Measurements from ENCODE around the gene KRTAP19-1. TPM values are rescaled to one million over a fixed set of nuclear protein-coding genes. Genes with fewer than 3 reads are reported as not detected.
"Not testable (repeated sequence)": the region's sequence is repeated elsewhere in the genome, so short reads cannot be mapped to it uniquely, and the experiment has no call there.

Gene KRTAP19-1
- total RNA-seq (not detected), polyA plus RNA-seq (0.14 TPM)
- long read RNA-seq, donor 1: 0 reads
- long read RNA-seq, donor 2: 0 reads
- long read RNA-seq, donor 3: 0 reads
- long read RNA-seq, donor 4: 0 reads
- long read RNA-seq, donor 5, partial matches to known transcripts: 0 of 1 reads
- long read RNA-seq, donor 5, other reads (novel, unspliced or antisense): 0 of 1 reads
- long read RNA-seq, donor 6: 0 reads
- long read RNA-seq, donor 7: 0 reads
- long read RNA-seq, donor 8: 0 reads
- long read RNA-seq, donor 9: 0 reads
- long read RNA-seq, donor 10: 0 reads

- Histone ChIP-seq H3K27ac (ENCODE audit: low read depth in 1 of 2, low read length in 1 of 2) (no peak within 1 kb of the TSS), H3K4me1 (ENCODE audit: control insufficient read depth in 2 of 2, insufficient read depth in 2 of 2, low read length in 2 of 2) (no peaks in the 10 kb centered on the region), H3K4me3 (ENCODE audit: low read length in 2 of 2) (no peak within 1 kb of the TSS), H3K36me3 (ENCODE audit: control insufficient read depth in 2 of 2, insufficient read depth in 2 of 2, low read length in 1 of 2) (no peaks in the 10 kb centered on the region), H3K27me3 (ENCODE audit: control insufficient read depth in 2 of 2, insufficient read depth in 1 of 2, low read length in 1 of 2) (no peaks in the 10 kb centered on the region), H3K9me3 (ENCODE audit: control insufficient read depth in 2 of 2, insufficient read depth in 1 of 2, low read length in 1 of 2) (no peaks in the 10 kb centered on the region)
- DNase-seq (ENCODE audit: low read depth in 6 of 9, low spot score in 9 of 9): no peak
- 94% methylated on average over 7 of the region's 7 CpGs for WGBS
Observed at GRCh38 chr21:30480145-30480544, at the start of gene KRTAP19-1. Gene KRTAP19-1, minus strand, starts transcription at chr21:30480367. Its CDS starts 50 bp downstream, at chr21:30480317.

GRCh38 chr21:30518876-30519275, 38.7 kb upstream of the KRTAP19-1 start:
- H3K36me3 ChIP-seq (ENCODE audit: control insufficient read depth in 2 of 2, insufficient read depth in 2 of 2, low read length in 1 of 2): no peaks in the 10 kb centered on the region
- no peaks in the 10 kb centered on the region for H3K27me3 ChIP-seq (ENCODE audit: control insufficient read depth in 2 of 2, insufficient read depth in 1 of 2, low read length in 1 of 2)
- DNase-seq (ENCODE audit: low read depth in 6 of 9, low spot score in 9 of 9): no peak
- H3K4me3 ChIP-seq (ENCODE audit: low read length in 2 of 2): no peak overlapping the region
- 95% methylated on average over 1 of the region's 1 CpG for WGBS
- no peaks in the 10 kb centered on the region for H3K4me1 ChIP-seq (ENCODE audit: control insufficient read depth in 2 of 2, insufficient read depth in 2 of 2, low read length in 2 of 2)
- no peaks in the 10 kb centered on the region for H3K9me3 ChIP-seq (ENCODE audit: control insufficient read depth in 2 of 2, insufficient read depth in 1 of 2, low read length in 1 of 2)
- H3K27ac ChIP-seq (ENCODE audit: low read depth in 1 of 2, low read length in 1 of 2): no peak overlapping the region

- 92% methylated on average over 1 of the region's 1 CpG for WGBS
- Histone ChIP-seq H3K9me3 (ENCODE audit: control insufficient read depth in 2 of 2, insufficient read depth in 1 of 2, low read length in 1 of 2) (no peaks in the 10 kb centered on the region), H3K4me3 (ENCODE audit: low read length in 2 of 2) (no peak overlapping the region), H3K27ac (ENCODE audit: low read depth in 1 of 2, low read length in 1 of 2) (no peak overlapping the region), H3K27me3 (ENCODE audit: control insufficient read depth in 2 of 2, insufficient read depth in 1 of 2, low read length in 1 of 2) (no peaks in the 10 kb centered on the region), H3K4me1 (ENCODE audit: control insufficient read depth in 2 of 2, insufficient read depth in 2 of 2, low read length in 2 of 2) (no peaks in the 10 kb centered on the region), H3K36me3 (ENCODE audit: control insufficient read depth in 2 of 2, insufficient read depth in 2 of 2, low read length in 1 of 2) (no peaks in the 10 kb centered on the region)
- DNase-seq (ENCODE audit: low read depth in 6 of 9, low spot score in 9 of 9): no peak
Observed at GRCh38 chr21:30515681-30516080, 35.5 kb upstream of the KRTAP19-1 start.

- DNase-seq (ENCODE audit: low read depth in 6 of 9, low spot score in 9 of 9); H3K27ac ChIP-seq (ENCODE audit: low read depth in 1 of 2, low read length in 1 of 2); H3K4me1 ChIP-seq (ENCODE audit: control insufficient read depth in 2 of 2, insufficient read depth in 2 of 2, low read length in 2 of 2); H3K27me3 ChIP-seq (ENCODE audit: control insufficient read depth in 2 of 2, insufficient read depth in 1 of 2, low read length in 1 of 2); H3K4me3 ChIP-seq (ENCODE audit: low read length in 2 of 2); H3K36me3 ChIP-seq (ENCODE audit: control insufficient read depth in 2 of 2, insufficient read depth in 2 of 2, low read length in 1 of 2); H3K9me3 ChIP-seq (ENCODE audit: control insufficient read depth in 2 of 2, insufficient read depth in 1 of 2, low read length in 1 of 2): not testable (repeated sequence)
- 26% methylated on average over 4 of the region's 4 CpGs for WGBS
Observed at GRCh38 chr21:30505621-30506205, 25.5 kb upstream of the KRTAP19-1 start.

GRCh38 chr21:30502041-30502440, 21.9 kb upstream of the KRTAP19-1 start, which contains the start of gene KRTAP19-5:
Gene KRTAP19-5, minus strand, starts transcription at chr21:30502141. Its CDS starts 51 bp downstream, at chr21:30502090.
- Histone ChIP-seq H3K36me3 (ENCODE audit: control insufficient read depth in 2 of 2, insufficient read depth in 2 of 2, low read length in 1 of 2) (no peaks in the 10 kb centered on the region), H3K4me1 (ENCODE audit: control insufficient read depth in 2 of 2, insufficient read depth in 2 of 2, low read length in 2 of 2) (no peaks in the 10 kb centered on the region), H3K4me3 (ENCODE audit: low read length in 2 of 2) (no peak within 1 kb of the TSS), H3K9me3 (ENCODE audit: control insufficient read depth in 2 of 2, insufficient read depth in 1 of 2, low read length in 1 of 2) (no peaks in the 10 kb centered on the region), H3K27me3 (ENCODE audit: control insufficient read depth in 2 of 2, insufficient read depth in 1 of 2, low read length in 1 of 2) (no peaks in the 10 kb centered on the region), H3K27ac (ENCODE audit: low read depth in 1 of 2, low read length in 1 of 2) (no peak within 1 kb of the TSS)
- DNase-seq (ENCODE audit: low read depth in 6 of 9, low spot score in 9 of 9): no peak
- 94% methylated on average over 6 of the region's 6 CpGs for WGBS

- no peaks in the 10 kb centered on the region for H3K36me3 ChIP-seq (ENCODE audit: control insufficient read depth in 2 of 2, insufficient read depth in 2 of 2, low read length in 1 of 2)
- no peaks in the 10 kb centered on the region for H3K4me1 ChIP-seq (ENCODE audit: control insufficient read depth in 2 of 2, insufficient read depth in 2 of 2, low read length in 2 of 2)
- no peak for DNase-seq (ENCODE audit: low read depth in 6 of 9, low spot score in 9 of 9)
- no peak within 1 kb of the TSS for H3K27ac ChIP-seq (ENCODE audit: low read depth in 1 of 2, low read length in 1 of 2)
- 87% methylated on average over 4 of the region's 4 CpGs for WGBS
- H3K27me3 ChIP-seq (ENCODE audit: control insufficient read depth in 2 of 2, insufficient read depth in 1 of 2, low read length in 1 of 2): no peaks in the 10 kb centered on the region
- no peak within 1 kb of the TSS for H3K4me3 ChIP-seq (ENCODE audit: low read length in 2 of 2)
- H3K9me3 ChIP-seq (ENCODE audit: control insufficient read depth in 2 of 2, insufficient read depth in 1 of 2, low read length in 1 of 2): no peaks in the 10 kb centered on the region
Observed at GRCh38 chr21:30497065-30497464, 16.9 kb upstream of the KRTAP19-1 start, which contains the start of gene KRTAP19-4. Gene KRTAP19-4, minus strand, starts transcription at chr21:30497165. Its CDS starts 55 bp downstream, at chr21:30497110.

GRCh38 chr21:30491963-30492428, 11.8 kb upstream of the KRTAP19-1 start, which contains the start of gene KRTAP19-3:
Gene KRTAP19-3, minus strand, starts transcription at chr21:30492013. Its CDS starts 56 bp downstream, at chr21:30491957.
- Histone ChIP-seq H3K27me3 (ENCODE audit: control insufficient read depth in 2 of 2, insufficient read depth in 1 of 2, low read length in 1 of 2) (no peaks in the 10 kb centered on the region), H3K4me1 (ENCODE audit: control insufficient read depth in 2 of 2, insufficient read depth in 2 of 2, low read length in 2 of 2) (no peaks in the 10 kb centered on the region), H3K27ac (ENCODE audit: low read depth in 1 of 2, low read length in 1 of 2) (peak within 1 kb of the TSS in 1 of 2 donors; percentile 17), H3K4me3 (ENCODE audit: low read length in 2 of 2) (no peak within 1 kb of the TSS), H3K9me3 (ENCODE audit: control insufficient read depth in 2 of 2, insufficient read depth in 1 of 2, low read length in 1 of 2) (peaks cover 0 to 3% of the 10 kb centered on the region in 2 donors), H3K36me3 (ENCODE audit: control insufficient read depth in 2 of 2, insufficient read depth in 2 of 2, low read length in 1 of 2) (no peaks in the 10 kb centered on the region)
- no peak for DNase-seq (ENCODE audit: low read depth in 6 of 9, low spot score in 9 of 9)
- 92% methylated on average over 2 of the region's 2 CpGs for WGBS

- no peak for DNase-seq (ENCODE audit: low read depth in 6 of 9, low spot score in 9 of 9)
- no peaks in the 10 kb centered on the region for H3K36me3 ChIP-seq (ENCODE audit: control insufficient read depth in 2 of 2, insufficient read depth in 2 of 2, low read length in 1 of 2)
- no peak within 1 kb of the TSS for H3K27ac ChIP-seq (ENCODE audit: low read depth in 1 of 2, low read length in 1 of 2)
- WGBS: 95% methylated on average over 2 of the region's 2 CpGs
- H3K4me1 ChIP-seq (ENCODE audit: control insufficient read depth in 2 of 2, insufficient read depth in 2 of 2, low read length in 2 of 2): no peaks in the 10 kb centered on the region
- H3K27me3 ChIP-seq (ENCODE audit: control insufficient read depth in 2 of 2, insufficient read depth in 1 of 2, low read length in 1 of 2): no peaks in the 10 kb centered on the region
- H3K9me3 ChIP-seq (ENCODE audit: control insufficient read depth in 2 of 2, insufficient read depth in 1 of 2, low read length in 1 of 2): peaks cover 0 to 11% of the 10 kb centered on the region in 2 donors
- H3K4me3 ChIP-seq (ENCODE audit: low read length in 2 of 2): no peak within 1 kb of the TSS
Observed at GRCh38 chr21:30487336-30487735, 7.2 kb upstream of the KRTAP19-1 start, which contains the start of gene KRTAP19-2. Gene KRTAP19-2, minus strand, starts transcription at chr21:30487436. Its CDS starts 88 bp downstream, at chr21:30487348.

GRCh38 chr21:30486180-30486579, 6.0 kb upstream of the KRTAP19-1 start:
- no peaks in the 10 kb centered on the region for H3K4me1 ChIP-seq (ENCODE audit: control insufficient read depth in 2 of 2, insufficient read depth in 2 of 2, low read length in 2 of 2)
- H3K36me3 ChIP-seq (ENCODE audit: control insufficient read depth in 2 of 2, insufficient read depth in 2 of 2, low read length in 1 of 2): no peaks in the 10 kb centered on the region
- DNase-seq (ENCODE audit: low read depth in 6 of 9, low spot score in 9 of 9): no peak
- H3K4me3 ChIP-seq (ENCODE audit: low read length in 2 of 2): no peak overlapping the region
- no peak overlapping the region for H3K27ac ChIP-seq (ENCODE audit: low read depth in 1 of 2, low read length in 1 of 2)
- peaks cover 0 to 11% of the 10 kb centered on the region in 2 donors for H3K9me3 ChIP-seq (ENCODE audit: control insufficient read depth in 2 of 2, insufficient read depth in 1 of 2, low read length in 1 of 2)
- WGBS: 73% methylated on average over 2 of the region's 2 CpGs
- H3K27me3 ChIP-seq (ENCODE audit: control insufficient read depth in 2 of 2, insufficient read depth in 1 of 2, low read length in 1 of 2): no peaks in the 10 kb centered on the region

Data from thymus (tissue), 14 donors.